GM12891 (cell line): Measurements from ENCODE around the gene TTLL8.

Source experiments
- PAX5 ChIP-seq: IDR thresholded peaks from 2 replicates; pipeline ENCODE4 v1.6.1; 2011; ENCODE audit warnings: low read length, moderate library complexity, mild to moderate bottlenecking; ENCODE audit not compliant: insufficient read depth, severe bottlenecking
- POLR2A ChIP-seq: IDR thresholded peaks from 2 replicates; pipeline ENCODE4 v1.6.1; 2011; ENCODE audit warnings: low read depth, low read length, control low read depth
- POLR2AphosphoS5 ChIP-seq: IDR thresholded peaks from 2 replicates; pipeline ENCODE4 v1.6.1; 2011; ENCODE audit warnings: low read depth, low read length, control low read depth

GRCh38 chr22:50082961-50083461 is 24.9 kb upstream of the TTLL8 start:
- no peak for TF ChIP-seq POLR2AphosphoS5
- TF ChIP-seq POLR2A = no peak
- TF ChIP-seq PAX5 = no peak
